NAMALWA (cell line): ENCODE data around the gene EIF2S2.

Source experiments
- DNase-seq: peaks from one replicate; pipeline ENCODE4 v3.0.0-alpha.2; 2015; ENCODE audit warnings: low spot score

Gene EIF2S2

DNA sequence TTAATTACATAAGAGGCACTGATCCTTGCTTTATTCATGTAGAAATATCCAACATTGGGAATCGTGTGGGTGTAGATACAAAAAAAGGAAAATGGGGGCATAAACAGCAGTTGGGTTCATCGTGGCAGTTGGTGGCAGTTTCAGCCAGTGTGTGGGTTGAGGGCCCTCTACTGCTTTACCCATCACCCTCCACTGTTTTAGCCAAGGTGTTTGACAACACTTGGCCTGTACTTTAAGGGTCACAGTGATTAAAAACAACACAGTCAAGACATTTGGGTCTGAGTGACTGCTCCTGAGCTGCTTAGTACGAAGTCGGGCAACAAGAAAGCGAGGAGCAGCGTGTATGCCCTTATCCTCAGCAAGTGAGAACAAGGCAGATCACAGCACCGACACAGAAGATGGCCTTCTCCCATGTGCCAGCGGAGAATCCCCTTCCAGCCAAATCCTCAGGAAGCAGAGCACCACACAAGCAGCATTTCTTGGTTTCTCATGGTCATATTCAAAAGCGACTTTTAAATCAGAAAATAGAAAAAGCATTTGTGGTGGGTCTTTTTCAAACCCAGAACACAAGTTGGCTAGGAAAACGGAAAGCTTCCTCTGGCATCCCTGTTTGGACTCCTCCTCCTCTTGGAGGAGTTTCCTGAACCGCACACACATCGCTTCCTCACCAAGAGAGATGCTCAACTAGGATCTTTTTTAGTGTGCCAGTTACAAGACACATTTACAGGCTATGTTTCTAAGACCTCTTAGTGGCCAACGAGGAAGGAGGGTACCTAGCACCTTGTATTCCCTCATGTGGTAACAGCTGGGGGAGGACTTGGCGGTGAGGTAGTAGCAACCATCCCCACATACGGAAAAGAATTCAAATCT, 23.5 kb downstream of the EIF2S2 start:
- no peak for DNase-seq

DNA sequence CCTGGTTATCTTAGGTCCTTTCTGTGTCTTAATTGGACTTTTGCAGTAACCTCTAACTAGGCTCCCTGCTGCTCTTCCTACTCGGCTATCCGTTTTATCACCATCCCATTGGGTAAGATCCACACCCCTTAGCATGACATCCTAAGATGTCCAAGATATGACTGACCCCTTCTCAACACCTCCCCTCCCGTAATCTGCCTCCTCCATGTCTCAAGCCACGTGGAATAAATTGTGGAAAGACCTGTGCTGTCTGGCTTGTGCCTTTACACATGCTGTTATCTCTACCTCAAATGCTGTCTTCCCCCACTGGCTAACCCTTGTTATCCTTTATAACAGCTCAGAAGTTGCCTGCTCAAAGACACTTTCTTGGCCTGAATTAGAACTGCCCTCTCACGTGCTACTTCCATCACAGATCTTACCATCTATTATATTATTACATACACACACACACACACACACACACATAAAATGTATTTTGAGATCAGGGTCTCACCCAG, 26.5 kb downstream of the EIF2S2 start:
- no peak for DNase-seq

DNA sequence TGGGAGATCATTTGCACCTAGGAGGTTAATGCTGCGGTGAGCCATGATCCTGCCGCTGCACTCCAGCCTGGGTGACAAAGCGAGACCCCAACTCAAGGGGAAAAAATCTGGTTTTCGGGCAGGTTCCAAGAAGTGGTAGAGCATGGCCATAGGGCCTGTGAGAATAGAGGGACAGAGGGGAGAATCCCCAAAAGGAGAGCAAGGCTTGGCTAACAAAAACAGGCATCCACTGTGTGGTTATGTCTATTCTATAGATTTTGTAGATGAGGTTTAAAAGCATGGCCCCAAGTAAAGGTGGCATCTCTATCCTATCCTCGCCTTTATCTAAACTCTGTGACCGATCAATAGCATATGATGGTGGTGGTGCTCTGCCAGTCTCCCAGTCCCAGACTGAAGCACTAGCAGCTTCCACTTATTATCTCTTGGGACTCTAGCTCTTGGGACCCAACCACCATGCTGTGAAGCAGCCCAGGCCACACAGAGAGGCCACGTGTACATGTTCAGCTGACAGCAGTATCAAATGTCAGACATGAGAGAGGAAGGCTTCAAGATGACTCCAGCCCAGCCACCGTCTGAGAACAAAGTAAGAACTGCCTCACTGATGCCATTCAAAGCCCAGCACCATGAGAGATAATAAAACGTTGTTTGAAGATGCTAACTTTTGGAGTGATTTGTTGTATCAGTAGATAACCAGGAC, 27.7 kb downstream of the EIF2S2 start:
- no peak for DNase-seq

DNA sequence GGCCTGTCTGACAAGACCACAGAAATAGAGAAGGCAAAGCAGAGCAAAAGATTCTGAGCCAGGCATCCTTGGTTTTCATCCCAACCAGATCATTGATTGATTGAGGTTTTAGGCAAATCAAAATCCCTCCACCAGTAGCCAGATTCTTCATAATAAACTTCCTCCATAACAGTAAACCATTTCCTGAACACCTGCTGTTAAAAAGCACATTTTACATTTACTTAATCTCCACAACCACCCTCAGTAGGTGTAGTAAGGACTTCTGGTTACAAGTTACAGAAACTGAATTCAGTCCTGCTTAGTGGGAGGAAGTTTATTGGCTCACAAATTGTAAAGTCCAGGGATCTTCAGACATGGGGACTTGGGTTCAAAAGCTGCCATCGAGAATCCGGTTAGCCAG, 28.3 kb downstream of the EIF2S2 start:
- DNase-seq, result peak; percentile 26

DNA sequence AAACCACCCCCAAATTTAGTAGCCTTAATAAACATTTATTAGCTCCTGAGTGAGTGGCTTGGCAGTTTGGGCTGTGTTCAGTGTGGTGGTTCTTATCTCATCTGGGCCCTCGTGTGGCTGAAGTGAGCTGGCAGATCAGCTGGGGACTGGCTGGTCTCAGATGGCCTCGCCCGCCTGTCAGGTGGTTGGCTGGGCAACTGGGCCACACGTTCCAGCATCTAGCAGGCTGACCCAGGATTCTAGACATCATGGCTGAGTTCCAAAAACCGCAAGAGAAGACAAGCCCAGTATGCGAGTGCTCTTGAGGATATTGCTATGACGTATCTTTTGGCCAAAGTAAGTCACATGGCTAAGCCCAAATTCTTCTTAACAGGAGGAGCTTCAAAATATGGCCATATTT, 28.9 kb downstream of the EIF2S2 start:
- no peak for DNase-seq

DNA sequence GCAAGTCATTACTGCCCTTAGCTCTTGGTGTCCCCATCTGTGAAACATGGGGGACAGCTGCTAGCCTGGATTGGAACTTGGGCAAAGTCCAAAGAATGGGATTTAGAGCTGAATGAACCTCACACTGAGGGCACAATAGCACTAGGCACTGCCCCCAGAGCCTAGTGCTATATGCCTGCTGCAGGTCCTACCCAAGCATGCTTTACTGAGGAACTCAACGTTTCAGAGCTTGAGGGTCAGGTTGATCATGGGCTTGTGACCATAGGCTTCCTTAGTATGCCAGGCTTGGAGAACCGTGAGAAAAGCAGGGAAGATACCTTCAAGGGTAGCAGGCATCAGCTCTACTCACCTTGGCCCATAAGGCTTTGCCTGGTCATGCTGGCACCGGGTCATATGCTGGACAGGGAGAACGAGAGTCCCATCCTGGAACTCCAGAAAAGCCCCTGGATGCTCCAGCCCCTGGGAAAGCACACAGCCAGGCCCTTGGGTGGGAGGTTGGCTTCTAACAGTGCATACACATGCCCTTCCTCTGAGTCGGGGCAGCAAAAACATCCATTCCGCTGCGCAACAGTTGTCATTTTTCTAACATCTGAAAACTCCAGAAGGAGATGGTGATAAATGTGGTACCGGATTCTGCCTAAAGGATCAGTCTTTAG, 29.7 kb downstream of the EIF2S2 start:
- DNase-seq, result no peak

DNA sequence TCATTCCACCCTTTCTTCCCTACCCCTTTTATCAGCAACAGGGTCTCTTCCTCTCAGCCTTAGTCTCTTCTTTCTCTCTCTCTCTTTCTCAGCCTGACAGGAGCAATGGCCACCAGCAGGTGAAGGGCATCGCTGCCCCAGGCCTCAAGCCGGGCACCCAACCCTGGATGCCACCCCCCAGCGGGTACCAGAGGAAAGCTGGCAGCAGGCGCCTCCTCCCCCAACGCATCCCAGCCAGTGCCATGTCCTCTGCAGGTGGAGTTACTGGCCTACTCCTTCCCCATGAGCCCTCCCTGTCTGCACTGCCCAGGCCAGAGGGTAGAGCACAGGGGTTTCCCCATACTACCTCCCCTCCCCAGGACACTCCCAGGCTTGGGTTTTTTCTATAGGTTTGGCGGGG, 32.2 kb downstream of the EIF2S2 start:
- no peak for DNase-seq

DNA sequence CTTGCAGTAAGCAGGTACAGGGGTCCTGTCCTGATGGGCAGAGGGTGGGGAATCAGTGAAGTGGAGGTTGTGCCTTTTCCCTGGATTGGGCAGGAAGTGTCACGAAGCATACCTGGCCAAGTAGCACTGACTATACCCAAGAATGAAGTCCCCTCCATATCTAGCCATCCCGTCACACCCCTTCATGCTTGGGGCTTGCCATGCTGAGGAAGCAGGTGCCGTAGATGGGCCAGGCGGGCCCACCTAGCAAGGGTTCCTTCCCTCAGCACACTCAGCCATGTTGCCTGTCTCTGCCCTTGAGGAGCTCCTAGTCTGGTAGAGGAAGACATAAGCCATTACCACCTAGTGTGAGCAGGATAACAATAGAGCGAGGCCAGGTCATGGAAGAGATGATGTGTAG, 33.5 kb downstream of the EIF2S2 start:
- no peak for DNase-seq

DNA sequence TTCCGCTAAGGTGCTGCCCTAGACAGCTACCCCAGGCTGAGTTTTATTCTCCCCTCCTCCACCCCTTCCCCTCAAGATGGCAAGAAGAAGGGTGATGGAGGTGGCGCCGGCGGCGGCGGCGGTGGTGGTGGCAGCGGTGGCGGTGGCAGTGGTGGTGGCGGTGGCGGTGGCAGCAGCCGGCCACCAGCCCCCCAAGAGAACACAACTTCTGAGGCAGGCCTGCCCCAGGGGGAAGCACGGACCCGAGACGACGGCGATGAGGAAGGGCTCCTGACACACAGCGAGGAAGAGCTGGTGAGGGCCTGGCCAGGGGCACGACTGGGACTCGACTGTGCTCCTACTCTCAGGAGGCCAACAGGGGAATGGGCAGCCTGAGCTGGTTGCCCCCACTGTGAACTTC, 35.1 kb downstream of the EIF2S2 start:
- no peak for DNase-seq

DNA sequence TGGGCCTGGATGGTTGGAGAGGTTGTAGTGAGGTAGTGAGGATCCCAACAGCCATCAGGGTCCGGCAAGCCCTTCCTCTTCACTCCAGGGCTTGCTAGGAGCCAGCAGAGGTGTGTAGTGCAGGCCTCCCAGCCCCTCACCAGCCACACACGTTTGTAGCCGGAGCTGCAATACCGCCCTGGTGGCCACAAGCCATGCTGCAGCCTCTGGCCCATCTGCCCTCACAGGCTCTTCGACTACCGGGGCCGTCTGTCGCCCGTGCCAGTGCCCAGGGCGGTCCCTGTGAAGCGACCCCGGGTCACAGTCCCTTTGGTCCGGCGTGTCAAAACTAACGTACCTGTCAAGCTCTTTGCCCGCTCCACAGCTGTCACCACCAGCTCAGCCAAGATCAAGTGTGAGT, 36.4 kb downstream of the EIF2S2 start:
- no peak for DNase-seq

DNA sequence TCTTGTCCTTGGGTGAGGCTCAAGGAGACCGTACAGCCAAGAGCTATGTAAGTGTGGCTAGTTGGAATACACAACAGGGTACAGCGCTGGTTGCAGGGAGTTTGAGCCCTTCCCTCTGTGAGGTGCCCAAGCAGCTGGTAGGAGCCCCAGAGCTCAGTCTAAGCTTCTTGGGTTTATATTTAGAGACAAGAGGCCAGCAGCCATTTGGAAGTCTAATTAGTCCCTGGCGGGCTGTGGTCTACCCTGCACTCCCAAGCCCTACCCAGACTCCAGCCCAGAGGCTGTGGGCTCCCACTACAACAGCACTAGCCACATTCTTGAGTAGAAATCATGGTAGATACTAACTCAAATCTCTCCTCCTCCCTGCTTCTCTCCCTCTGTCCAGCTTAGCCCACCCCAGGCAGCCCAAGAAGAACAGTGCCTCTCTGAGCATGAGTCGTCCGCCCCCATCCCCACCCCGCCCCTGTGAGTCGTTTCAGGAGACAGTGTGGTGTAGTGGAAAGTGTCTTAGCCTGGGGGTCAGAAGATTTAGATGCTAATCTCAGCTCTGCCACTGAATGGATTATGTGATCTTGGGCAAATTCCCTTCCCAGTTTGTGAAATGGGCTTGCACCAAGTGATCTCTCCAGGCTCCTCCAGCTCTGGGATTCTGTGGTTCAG, 37.8 kb downstream of the EIF2S2 start:
- no peak for DNase-seq

DNA sequence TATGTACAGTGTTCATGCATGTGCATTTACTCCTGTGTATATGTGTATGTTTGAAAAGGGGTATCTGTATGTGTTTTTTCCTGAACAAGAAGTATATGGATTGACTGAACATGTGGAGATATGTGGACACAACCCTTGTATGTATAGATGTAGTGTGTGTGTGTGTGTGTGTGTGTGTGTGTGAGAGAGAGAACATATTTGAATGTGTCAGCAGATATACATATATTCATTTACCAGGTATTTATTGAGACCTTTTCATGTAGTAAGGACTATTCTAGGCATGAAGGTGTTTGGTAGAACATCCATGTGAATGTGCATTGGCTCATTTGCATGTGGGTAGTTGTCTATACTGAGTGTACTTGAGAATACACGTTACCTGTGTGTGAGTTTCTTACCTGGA, 39.3 kb downstream of the EIF2S2 start:
- DNase-seq, result no peak

DNA sequence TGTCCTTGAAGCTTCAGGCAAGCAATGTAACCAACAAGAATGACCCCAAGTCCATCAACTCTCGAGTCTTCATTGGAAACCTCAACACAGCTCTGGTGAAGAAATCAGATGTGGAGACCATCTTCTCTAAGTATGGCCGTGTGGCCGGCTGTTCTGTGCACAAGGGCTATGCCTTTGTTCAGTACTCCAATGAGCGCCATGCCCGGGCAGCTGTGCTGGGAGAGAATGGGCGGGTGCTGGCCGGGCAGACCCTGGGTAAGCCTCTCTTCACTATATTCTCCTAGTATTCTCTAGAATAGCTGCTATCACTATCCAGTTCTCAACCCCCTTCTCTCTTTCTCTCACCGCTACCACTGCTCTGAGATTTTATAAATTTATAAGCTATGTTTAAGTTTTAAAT, 40.0 kb downstream of the EIF2S2 start:
- no peak for DNase-seq

DNA sequence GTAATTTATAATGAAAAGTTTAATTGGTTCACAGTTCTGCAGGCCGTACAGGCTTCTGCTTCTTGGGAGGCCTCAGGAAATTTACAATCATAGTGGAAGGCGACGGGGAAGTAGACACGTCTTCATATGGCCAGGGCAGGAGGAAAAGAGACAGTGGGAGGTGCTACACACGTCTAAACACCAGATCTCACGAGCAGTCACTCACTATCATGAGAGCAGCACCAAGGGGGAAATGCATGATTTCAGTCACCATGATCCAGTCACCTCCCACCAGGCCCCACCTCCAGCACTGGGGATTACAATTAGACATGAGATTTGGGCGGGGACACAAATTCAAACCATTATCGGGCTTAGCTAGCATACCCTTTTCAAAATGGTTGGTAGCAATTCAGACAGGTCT, 41.2 kb downstream of the EIF2S2 start:
- no peak for DNase-seq

DNA sequence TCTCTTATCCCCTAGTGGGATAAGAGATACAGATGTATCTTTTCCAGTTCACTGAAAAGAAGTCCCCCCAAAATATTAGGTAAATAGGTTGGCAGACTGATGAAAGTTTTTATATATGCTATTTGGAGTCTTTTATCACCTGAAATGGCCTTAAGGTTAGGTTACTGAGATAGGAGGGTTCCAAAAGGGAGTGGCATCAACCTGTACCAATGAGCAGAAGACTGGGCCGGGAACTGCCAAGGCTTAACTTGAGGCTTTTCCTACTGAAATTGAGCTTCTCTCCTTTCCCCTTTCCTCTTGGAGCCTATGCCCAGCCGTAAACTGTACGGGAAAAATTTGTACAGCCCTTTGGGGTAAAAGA, 42.0 kb downstream of the EIF2S2 start:
- no peak for DNase-seq

DNA sequence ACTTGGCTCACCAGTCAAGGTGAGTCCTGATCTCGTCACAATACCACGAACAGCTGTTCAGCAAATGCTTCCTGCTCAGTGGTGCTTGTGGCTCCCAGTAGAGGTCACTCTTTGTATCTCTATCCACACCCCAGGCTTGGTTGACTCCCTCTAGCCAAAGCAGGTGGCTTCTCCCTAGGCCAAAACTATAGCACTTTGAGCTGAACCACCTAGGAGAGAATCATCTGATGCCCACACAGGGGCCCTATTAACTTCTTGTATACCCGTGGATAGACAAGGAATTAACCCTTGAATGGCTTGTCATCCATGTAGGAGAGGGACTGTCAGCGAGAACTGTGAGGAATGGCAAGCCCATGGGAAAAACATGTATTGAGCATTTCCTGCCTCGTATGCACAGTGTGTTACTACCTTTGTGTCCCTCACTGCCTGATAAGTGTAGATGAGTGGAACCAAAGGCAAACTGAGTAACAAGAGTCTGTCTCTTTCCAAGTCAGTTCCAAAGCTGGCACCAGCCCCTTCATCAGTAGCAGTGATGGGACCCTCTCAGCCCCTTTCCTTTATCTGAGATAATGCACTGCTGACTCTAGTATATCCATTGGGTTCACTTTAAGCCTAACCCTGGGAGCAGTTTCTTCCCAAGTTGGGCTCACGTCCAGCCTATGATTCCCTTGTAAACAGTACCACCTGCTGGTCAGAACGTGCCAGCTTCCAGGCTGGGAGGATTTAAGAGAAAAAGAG, 42.5 kb downstream of the EIF2S2 start:
- peak; percentile 74 for DNase-seq

DNA sequence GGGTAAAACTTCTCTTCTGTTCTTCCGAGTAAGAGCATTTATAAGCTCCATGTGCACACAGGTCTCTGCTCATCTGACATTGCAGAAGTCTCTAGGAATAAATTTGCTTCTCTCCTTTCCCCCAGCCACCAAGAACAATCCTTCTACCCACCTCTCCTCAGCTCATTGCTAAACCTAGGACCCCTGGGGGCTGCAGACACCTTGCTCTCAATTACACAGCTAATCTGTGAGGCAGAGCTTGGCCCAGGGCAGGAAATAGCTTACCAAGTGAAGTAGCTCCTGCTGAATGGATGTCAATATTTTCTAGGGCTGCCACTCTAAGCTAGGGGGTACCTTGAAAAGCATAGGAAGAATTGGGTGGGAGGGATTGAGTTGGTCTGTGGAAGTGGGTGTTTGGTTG, 44.0 kb downstream of the EIF2S2 start:
- no peak for DNase-seq

DNA sequence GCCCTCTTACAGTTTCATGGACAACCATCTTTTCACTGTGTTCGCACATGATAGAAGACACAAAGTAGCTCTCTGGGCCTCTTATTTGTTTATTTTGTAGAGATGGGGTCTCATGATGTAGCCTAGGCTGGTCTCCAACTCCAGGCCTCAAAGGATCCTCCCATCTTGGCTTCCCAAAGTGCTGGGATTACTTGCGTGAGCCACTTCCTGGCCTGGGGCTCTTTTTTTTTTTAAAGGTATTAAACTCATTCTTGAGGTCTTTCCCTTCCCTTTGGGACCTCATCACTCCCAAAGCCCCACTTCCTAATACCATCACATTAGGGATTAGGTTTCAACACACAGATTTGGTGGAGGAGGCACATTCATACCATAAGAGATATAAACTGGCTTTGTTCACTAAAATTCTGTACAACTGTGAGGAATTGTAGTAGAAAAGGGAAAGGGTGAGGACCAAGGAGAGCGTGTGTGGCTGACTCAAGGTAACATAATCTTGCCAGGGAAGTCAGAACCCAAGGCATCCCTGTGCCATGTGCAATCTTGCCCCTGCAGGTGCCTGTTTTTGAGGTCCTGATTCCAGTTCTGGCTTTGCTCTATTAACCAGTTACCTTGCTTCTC, 45.5 kb downstream of the EIF2S2 start:
- no peak for DNase-seq

DNA sequence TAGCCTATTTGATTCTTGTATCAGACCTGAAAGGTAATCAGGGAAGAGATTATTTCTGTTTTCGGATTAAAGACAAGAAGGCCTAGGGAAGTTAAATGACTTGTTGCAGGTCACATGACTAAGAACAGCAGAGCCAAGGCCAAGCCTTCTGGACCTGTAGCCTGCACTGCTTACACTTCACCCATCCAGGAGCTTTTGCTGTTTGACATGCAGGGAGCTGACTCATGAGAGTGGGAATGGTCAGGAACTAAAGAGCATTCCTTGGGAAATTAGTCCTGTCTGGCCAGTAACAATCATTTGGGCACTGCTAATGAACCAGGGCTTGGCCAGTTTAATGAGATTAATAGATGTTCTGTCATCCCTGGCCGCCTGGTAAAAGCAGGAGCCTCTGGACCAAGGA, 46.8 kb downstream of the EIF2S2 start:
- no peak for DNase-seq

DNA sequence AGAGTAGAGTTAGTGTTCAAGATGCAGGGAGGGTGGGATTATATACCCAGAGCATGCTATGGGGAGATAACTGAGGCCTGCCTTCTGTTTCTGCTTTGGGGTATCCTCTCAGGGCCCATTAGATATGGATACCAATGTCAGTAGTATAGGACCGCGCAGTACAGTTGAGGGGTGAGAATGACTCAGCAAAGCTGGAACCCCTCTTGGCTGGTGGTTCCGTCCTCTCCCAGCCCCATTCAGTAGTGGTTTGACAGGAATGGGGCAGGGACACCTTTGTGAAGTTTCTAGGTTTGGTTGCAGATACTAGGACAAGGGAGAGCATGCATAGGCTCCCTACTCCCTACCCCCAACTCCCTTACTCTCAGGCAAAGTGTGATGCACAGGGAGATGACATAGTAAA, 47.8 kb downstream of the EIF2S2 start:
- DNase-seq, result no peak
